RWPE2 (cell line): ENCODE data around the gene GMDS.

ENCODE experiments used
- ATAC-seq: fragments of 200-7000 bp; cut with Tn5 transposase; 3 replicates; pipeline ENCODE4 v1.9.1; 2021; ENCODE audit warnings: low read depth
- DNase-seq: peaks from one replicate; pipeline ENCODE4 v3.0.0-alpha.2; 2020; ENCODE audit warnings: low spot score
- H3K27ac ChIP-seq: fragments of 450-650 bp; 2 replicates; pipeline ENCODE4 v1.5.1; 2017; ENCODE audit warnings: mild to moderate bottlenecking; ENCODE audit not compliant: poor library complexity, severe bottlenecking
- H3K27me3 ChIP-seq: fragments of 250-450 bp; sonication (Bioruptor Pico); 2 replicates; pipeline ENCODE4 v1.5.1; 2021; ENCODE audit warnings: mild to moderate bottlenecking, moderate library complexity; ENCODE audit not compliant: insufficient read depth, poor library complexity, severe bottlenecking
- H3K36me3 ChIP-seq: fragments of 250-450 bp; sonication (Bioruptor Pico); 2 replicates; pipeline ENCODE4 v1.5.1; 2020; ENCODE audit warnings: low read depth, mild to moderate bottlenecking, moderate library complexity
- H3K4me1 ChIP-seq: fragments of 250-450 bp; sonication (Bioruptor Pico); 2 replicates; pipeline ENCODE4 v1.5.1; 2021; ENCODE audit warnings: mild to moderate bottlenecking, moderate library complexity; ENCODE audit not compliant: insufficient read depth, poor library complexity, severe bottlenecking
- H3K4me3 ChIP-seq: fragments of 250-450 bp; sonication (Bioruptor Pico); 2 replicates; pipeline ENCODE4 v1.5.1; 2021; ENCODE audit warnings: mild to moderate bottlenecking, moderate library complexity; ENCODE audit not compliant: severe bottlenecking
- H3K9me3 ChIP-seq: fragments of 250-450 bp; sonication (Bioruptor Pico); 2 replicates; pipeline ENCODE4 v1.5.1; 2021; ENCODE audit warnings: mild to moderate bottlenecking, moderate library complexity; ENCODE audit not compliant: severe bottlenecking
- CTCF ChIP-seq: fragments of 450-650 bp; IDR thresholded peaks from one replicate; pipeline ENCODE4 v1.5.1; 2017; ENCODE audit warnings: mild to moderate bottlenecking, moderate library complexity; ENCODE audit not compliant: poor library complexity, severe bottlenecking

The GMDS gene

GRCh38 chr6:1904466-1904799 lies 341.0 kb downstream of the GMDS start:
- H3K9me3 ChIP-seq = no peaks in the 10 kb centered on the region
- H3K27ac ChIP-seq = no peak overlapping the region
- H3K4me3 ChIP-seq = no peak overlapping the region
- no peaks in the 10 kb centered on the region for H3K27me3 ChIP-seq
- no peaks in the 10 kb centered on the region for H3K4me1 ChIP-seq
- no peaks in the 10 kb centered on the region for H3K36me3 ChIP-seq
- TF ChIP-seq CTCF = no peak
- DNase-seq = no peak
- ATAC-seq = no peak

GRCh38 chr6:1903780-1904465 lies 341.5 kb downstream of the GMDS start:
- Histone ChIP-seq H3K36me3 (no peaks in the 10 kb centered on the region), H3K9me3 (no peaks in the 10 kb centered on the region), H3K4me1 (no peaks in the 10 kb centered on the region), H3K4me3 (no peak overlapping the region), H3K27me3 (no peaks in the 10 kb centered on the region), H3K27ac (no peak overlapping the region)
- DNase-seq (no peak), ATAC-seq (no peak)
- TF ChIP-seq CTCF = no peak

GRCh38 chr6:1901556-1901955 lies 343.8 kb downstream of the GMDS start:
- no peak for ATAC-seq
- Histone ChIP-seq H3K4me3 (no peak overlapping the region), H3K27me3 (no peaks in the 10 kb centered on the region), H3K27ac (no peak overlapping the region), H3K4me1 (no peaks in the 10 kb centered on the region), H3K9me3 (no peaks in the 10 kb centered on the region), H3K36me3 (no peaks in the 10 kb centered on the region)
- TF ChIP-seq CTCF = no peak
- no peak for DNase-seq

GRCh38 chr6:1896897-1897296 lies 348.5 kb downstream of the GMDS start:
- no peak overlapping the region for H3K4me3 ChIP-seq
- peaks cover 10% of the 10 kb centered on the region for H3K4me1 ChIP-seq
- no peak overlapping the region for H3K27ac ChIP-seq
- no peak for DNase-seq
- no peaks in the 10 kb centered on the region for H3K9me3 ChIP-seq
- TF ChIP-seq CTCF = no peak
- no peaks in the 10 kb centered on the region for H3K27me3 ChIP-seq
- no peaks in the 10 kb centered on the region for H3K36me3 ChIP-seq
- ATAC-seq = no peak

GRCh38 chr6:1895721-1896120 lies 349.7 kb downstream of the GMDS start:
- ATAC-seq (no peak), DNase-seq (no peak)
- Histone ChIP-seq H3K27ac (peak overlapping the region; percentile 8), H3K9me3 (no peaks in the 10 kb centered on the region), H3K36me3 (no peaks in the 10 kb centered on the region), H3K4me1 (peaks cover 10% of the 10 kb centered on the region), H3K27me3 (no peaks in the 10 kb centered on the region), H3K4me3 (no peak overlapping the region)
- no peak for TF ChIP-seq CTCF
